NT2/D1 (cell line): ENCODE data around the gene ADGRA3.

ENCODE experiments used
- SUZ12 ChIP-seq: IDR thresholded peaks from 2 replicates; pipeline ENCODE4 v1.6.1; 2011; ENCODE audit not compliant: insufficient read length, insufficient read depth; ENCODE audit errors: extremely low read depth
- YY1 ChIP-seq: IDR thresholded peaks from 2 replicates; pipeline ENCODE4 v1.6.1; 2011; ENCODE audit not compliant: insufficient read length, insufficient read depth

- TF ChIP-seq SUZ12 (no peak), YY1 (no peak)
Measured at GRCh38 chr4:22504447-22504846, 11.4 kb downstream of the ADGRA3 start.
